SK-N-MC (cell line): ENCODE results near the gene LY86.

ENCODE experiments used
- DNase-seq: peaks from one replicate; pipeline ENCODE4 v3.0.0-alpha.2; 2011; ENCODE audit warnings: low read depth, low spot score
- H3K27ac ChIP-seq: fragments of 200-600 bp; sonication (generic); 2 replicates; pipeline ENCODE4 v1.5.1; 2016; ENCODE audit warnings: mixed run types
- H3K36me3 ChIP-seq: fragments of 200-600 bp; sonication (generic); 2 replicates; pipeline ENCODE4 v1.6.1; 2017; ENCODE audit warnings: antibody characterized with exemption, low read length, mixed read lengths; ENCODE audit not compliant: insufficient read depth
- H3K4me3 ChIP-seq: fragments of 200-600 bp; sonication (generic); 2 replicates; pipeline ENCODE4 v1.5.1; 2016
- H3K9ac ChIP-seq: fragments of 200-600 bp; sonication (generic); 2 replicates; pipeline ENCODE4 v1.8.0; 2017; ENCODE audit warnings: mixed run types, mixed read lengths; ENCODE audit not compliant: insufficient read length
- H3K9me3 ChIP-seq: fragments of 200-600 bp; sonication (generic); 2 replicates; pipeline ENCODE4 v1.6.1; 2017; ENCODE audit warnings: low read depth, mild to moderate bottlenecking, antibody characterized with exemption, low read length, moderate library complexity, mixed read lengths
- EZH2 ChIP-seq: fragments of 200-600 bp; sonication (generic); IDR thresholded peaks from one replicate; pipeline ENCODE4 v1.6.1; 2017; ENCODE audit warnings: antibody characterized with exemption
- FOXP2 ChIP-seq: optimal IDR thresholded peaks from 2 replicates; pipeline ENCODE3; 2011; ENCODE audit warnings: mild to moderate bottlenecking, moderate library complexity; ENCODE audit not compliant: insufficient read depth; ENCODE audit errors: extremely low read length, control extremely low read depth
- POLR2AphosphoS5 ChIP-seq: IDR thresholded peaks from 2 replicates; pipeline ENCODE4 v1.6.1; 2012; ENCODE audit warnings: mild to moderate bottlenecking, low read depth, low read length, borderline replicate concordance

Gene LY86

DNA sequence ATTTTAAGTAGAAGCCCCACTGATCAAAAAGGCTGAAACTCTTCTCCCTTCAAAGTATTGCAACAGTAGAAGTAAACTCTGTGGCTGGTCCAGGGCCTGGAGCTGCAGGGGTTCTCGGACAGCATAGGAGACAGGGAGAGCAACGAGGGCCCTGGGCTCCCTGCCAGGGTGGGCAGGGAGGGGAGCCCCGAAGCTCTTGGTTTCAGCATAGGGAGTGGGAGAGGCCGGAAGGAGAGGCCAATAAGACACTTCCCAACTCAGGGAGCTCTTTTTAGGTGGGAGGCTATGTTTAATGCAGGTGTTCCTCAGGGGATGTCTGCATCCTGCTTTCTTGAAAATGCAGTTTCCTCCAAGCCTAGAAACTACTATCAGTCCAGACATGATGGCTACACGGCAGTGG, 91.1 kb downstream of the LY86 start:
- no peak overlapping the region for H3K4me3 ChIP-seq
- no peak for DNase-seq
- H3K9ac ChIP-seq, result no peak overlapping the region
- TF ChIP-seq EZH2, result no peak
- TF ChIP-seq FOXP2, result no peak
- no peak for TF ChIP-seq POLR2AphosphoS5
- no peaks in the 10 kb centered on the region for H3K9me3 ChIP-seq
- peak overlapping the region; percentile 98 for H3K27ac ChIP-seq
- H3K36me3 ChIP-seq, result no peaks in the 10 kb centered on the region

DNA sequence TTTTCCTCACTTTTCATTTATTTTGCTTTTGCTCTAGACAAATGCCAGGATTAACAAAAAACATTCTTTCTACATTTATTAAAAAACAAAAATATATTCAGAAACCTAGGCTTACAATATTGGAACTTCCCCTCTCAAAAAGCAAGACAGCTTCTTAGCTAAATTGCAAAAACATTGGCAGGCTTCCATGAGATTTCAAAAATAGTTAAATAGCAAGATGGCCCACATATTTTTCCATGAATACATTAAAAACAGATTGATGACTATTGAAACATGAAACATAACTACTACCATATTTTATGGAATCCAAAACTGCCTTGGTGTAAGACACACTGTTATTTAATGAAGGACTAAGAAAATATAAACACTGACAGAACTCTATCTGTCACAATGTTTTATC, 92.0 kb downstream of the LY86 start:
- Histone ChIP-seq H3K4me3 (peak overlapping the region; percentile 30), H3K9ac (peak overlapping the region; percentile 18), H3K27ac (peak overlapping the region; percentile 98), H3K36me3 (no peaks in the 10 kb centered on the region), H3K9me3 (no peaks in the 10 kb centered on the region)
- DNase-seq, result peak; percentile 90
- TF ChIP-seq FOXP2, result no peak
- TF ChIP-seq POLR2AphosphoS5, result no peak
- no peak for TF ChIP-seq EZH2

DNA sequence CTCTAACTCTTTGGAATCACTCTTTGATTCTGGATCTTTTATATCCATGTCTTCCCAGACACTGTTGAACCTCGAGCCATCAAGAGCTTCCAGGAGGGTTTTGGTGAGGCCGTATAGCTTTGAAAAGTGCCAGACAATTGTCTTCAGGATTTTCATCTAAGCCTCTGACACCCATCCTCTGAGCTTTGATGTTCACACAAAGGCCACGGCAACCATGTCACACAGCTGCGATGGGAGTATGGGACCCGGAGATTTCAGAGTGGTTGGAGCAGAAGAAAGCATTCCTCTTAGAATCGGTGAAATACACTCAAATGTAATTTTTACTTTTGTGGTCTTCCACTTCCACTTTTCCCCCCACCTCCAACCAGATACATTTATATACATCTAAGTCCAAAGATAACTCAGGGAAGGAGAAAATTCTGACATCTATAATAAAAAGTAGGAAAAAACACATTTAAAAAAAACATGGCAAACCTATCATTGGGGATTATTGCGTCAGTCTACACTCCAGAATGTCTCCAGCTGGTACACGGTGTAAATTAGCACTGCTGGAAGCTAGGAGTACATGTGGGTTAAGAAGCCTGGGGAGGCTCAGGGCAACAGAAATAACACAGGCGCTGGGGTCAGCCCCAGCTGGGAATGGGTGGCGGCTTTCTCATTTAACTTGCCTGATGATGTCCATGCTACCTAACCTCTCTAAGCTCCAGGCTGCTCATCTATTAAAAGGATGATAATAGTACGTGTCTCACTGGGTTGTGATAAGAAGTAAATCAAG, 92.7 kb downstream of the LY86 start:
- no peak for TF ChIP-seq POLR2AphosphoS5
- TF ChIP-seq FOXP2, result no peak
- no peak for TF ChIP-seq EZH2
- peak overlapping the region; percentile 30; the same call in 1 of the 2 replicates for H3K4me3 ChIP-seq
- no peak for DNase-seq
- peak overlapping the region; percentile 18 for H3K9ac ChIP-seq
- no peaks in the 10 kb centered on the region for H3K9me3 ChIP-seq
- no peaks in the 10 kb centered on the region for H3K36me3 ChIP-seq
- peak overlapping the region; percentile 98 for H3K27ac ChIP-seq

DNA sequence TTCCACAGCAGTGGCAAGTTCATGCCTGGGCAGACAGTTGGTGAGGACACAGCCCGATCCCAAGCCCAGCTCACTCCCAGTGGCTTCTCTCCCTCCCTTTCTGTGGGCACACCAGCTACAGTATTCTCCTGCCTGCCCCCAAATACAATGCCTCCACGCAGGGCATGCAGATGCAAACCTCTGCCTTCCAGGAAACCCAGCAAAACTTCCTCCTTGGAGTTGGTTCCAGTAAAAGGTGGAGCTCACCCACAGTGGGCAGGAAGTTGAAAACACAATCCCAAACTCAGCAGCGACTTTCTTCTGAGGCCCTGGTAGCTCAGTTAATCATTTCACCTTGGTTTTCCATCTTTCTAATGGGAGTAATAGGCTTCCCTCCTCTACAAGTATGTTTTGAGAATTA, 93.7 kb downstream of the LY86 start:
- Histone ChIP-seq H3K9ac (no peak overlapping the region), H3K4me3 (no peak overlapping the region), H3K36me3 (no peaks in the 10 kb centered on the region), H3K9me3 (no peaks in the 10 kb centered on the region), H3K27ac (peak overlapping the region; percentile 98)
- DNase-seq, result no peak
- TF ChIP-seq EZH2, result no peak
- TF ChIP-seq FOXP2, result no peak
- no peak for TF ChIP-seq POLR2AphosphoS5

DNA sequence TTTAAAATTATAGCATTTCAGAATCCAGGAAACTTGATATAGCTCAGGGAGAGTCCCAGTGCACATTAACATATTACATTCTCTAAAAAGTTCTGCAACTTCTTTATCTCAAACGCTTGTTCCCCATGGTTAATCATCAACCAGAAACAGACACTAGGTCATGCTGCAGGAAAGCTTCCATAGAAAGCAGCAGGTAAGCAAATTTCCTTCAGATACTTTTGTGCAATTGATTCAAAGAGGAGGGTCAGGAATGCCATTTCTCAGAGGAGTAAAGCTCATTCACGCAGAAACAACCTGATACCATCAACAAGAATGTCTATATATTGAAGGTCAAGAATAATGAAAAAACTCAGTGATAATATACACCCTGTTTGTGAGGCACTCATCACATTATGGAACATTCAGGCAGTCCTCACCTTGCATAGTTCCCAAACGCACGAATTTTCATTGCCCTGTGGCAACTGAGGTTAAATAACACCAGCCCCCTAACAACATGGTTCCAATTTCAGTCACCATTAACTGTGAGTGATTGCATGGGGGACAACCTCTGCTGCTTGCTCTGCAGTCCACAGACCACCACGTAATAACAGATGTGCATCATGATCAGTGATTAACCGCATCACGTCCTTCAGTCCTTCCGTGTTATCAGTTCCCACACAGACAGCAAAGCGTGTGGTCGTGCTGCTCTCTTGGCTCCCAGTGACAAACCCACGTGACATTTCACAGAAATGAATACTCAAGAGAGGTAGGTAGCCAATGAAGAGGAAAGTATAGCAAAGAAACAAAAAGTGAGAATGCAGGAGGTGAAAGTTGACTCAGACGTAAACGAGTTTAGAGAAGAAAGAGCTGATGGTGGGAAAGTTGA, 95.7 kb downstream of the LY86 start:
- H3K36me3 ChIP-seq, result no peaks in the 10 kb centered on the region
- H3K9me3 ChIP-seq, result no peaks in the 10 kb centered on the region
- no peak for DNase-seq
- TF ChIP-seq FOXP2 (no peak), EZH2 (no peak), POLR2AphosphoS5 (no peak)
- H3K27ac ChIP-seq, result peak overlapping the region; percentile 10; the same call in 1 of the 2 replicates
- no peak overlapping the region for H3K9ac ChIP-seq
- H3K4me3 ChIP-seq, result no peak overlapping the region

DNA sequence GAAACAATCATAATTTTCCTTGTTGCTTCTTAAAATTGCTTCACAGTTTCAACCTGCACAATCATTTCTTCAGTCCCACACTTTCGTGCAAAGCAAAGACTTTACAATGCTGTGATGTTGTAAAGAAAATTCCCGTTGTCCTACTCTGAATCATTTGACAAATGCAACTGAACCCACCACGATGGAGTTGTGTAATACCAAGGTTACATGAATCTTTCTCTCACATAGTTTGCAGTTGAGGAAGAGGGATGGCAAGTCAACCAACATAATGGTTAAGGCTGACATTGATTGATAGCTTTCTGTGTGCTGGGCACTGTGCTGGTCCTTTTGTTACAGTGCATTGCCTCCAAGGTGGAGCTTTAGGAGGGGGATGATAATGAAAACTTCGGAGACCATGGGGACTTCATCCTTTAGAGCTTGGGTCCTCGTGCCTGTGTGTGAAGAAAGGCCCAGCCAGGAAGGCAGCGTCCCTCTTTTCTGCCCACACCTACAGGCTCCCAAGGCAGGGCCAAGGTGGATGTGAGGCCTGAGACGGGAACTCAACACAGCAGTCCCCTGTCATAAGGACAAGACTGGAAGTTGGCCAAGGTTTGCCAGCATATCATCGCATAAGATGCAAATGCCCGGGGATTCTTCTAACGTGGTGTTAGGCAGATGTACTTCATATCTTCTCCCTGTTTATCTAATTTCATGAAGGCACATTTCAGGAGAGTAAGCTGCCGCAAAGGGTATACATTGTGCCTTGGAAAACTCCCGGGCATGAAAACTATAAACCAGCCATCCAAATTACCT, 96.9 kb downstream of the LY86 start:
- TF ChIP-seq EZH2, result no peak
- no peak for TF ChIP-seq POLR2AphosphoS5
- TF ChIP-seq FOXP2, result no peak
- no peaks in the 10 kb centered on the region for H3K36me3 ChIP-seq
- H3K9me3 ChIP-seq, result no peaks in the 10 kb centered on the region
- no peak overlapping the region for H3K9ac ChIP-seq
- H3K4me3 ChIP-seq, result no peak overlapping the region
- no peak for DNase-seq
- peak overlapping the region; percentile 10; the same call in 1 of the 2 replicates for H3K27ac ChIP-seq

DNA sequence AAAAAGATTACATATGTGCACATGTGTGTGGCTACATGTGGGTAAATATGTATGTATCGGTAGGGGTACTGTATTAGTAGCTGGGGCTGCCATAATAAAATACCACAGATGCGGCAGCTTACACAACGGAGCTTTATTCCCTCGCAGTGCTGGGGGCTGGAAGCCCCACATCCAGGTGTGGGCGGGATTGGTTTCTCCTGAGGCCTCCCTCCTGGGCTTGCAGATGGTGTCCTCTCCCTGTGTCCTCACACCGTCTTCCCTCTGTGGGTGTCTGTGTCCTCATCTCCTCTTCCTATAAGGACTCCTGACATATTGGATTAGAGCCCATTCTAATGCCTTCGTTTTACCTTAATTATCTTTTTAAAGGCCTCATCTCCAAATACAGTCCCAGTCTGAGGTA, 97.7 kb downstream of the LY86 start:
- H3K36me3 ChIP-seq, result no peaks in the 10 kb centered on the region
- H3K27ac ChIP-seq, result peak overlapping the region; percentile 57; the same call in 1 of the 2 replicates
- H3K9ac ChIP-seq, result no peak overlapping the region

DNA sequence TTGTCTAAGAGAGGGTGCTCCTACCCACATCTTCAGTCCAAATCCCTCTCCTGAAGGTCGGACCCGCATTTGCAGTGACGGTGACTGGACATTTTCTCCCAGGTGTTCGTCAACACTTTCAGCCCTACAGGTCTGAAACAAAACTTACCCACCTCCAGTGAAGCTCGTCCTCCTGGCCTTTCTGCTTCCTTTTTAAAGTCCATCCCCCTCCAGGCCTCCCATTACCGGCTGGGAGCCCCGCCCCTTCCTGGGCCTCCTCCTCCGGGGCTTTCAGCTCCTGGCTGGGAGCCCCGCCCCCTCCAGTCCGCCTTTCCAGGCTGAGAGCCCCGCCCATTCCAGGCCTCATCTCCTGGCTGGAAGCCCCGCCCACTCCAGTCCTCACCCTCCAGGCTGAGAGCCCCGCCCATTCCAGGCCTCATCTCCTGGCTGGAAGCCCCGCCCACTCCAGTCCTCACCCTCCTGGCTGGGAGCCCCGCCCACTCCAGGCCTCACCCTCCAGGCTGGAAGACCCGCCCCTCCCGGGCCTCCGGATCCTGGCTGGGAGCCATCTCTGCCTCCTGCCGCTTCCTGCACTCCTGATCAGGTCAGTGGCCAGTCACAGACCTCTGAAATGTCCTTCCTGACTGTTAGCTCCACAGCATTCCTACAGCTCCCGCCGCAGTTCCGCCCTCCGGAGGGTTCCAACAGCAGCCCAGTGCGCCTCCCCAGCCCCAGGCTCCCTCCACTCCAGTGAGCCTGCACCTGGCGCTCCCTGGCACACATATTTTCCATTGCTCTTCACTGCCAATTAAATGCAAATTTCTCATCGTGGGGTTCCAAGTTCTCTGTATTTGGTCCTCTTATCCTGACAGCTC, 98.5 kb downstream of the LY86 start:
- H3K27ac ChIP-seq, result peak overlapping the region; percentile 57; the same call in 1 of the 2 replicates
- peak overlapping the region; percentile 58 for H3K4me3 ChIP-seq
- H3K9me3 ChIP-seq, result no peaks in the 10 kb centered on the region
- H3K36me3 ChIP-seq, result no peaks in the 10 kb centered on the region
- no peak for TF ChIP-seq EZH2
- no peak for TF ChIP-seq FOXP2
- no peak for TF ChIP-seq POLR2AphosphoS5
- no peak for DNase-seq
- H3K9ac ChIP-seq, result no peak overlapping the region

More for the DNA sequence above, 97.7 kb downstream of the LY86 start:
- no peaks in the 10 kb centered on the region for H3K9me3 ChIP-seq
- no peak for DNase-seq
- TF ChIP-seq FOXP2 (no peak), POLR2AphosphoS5 (no peak), EZH2 (no peak)
- no peak overlapping the region; the same call in 1 of the 2 replicates for H3K4me3 ChIP-seq
